ENCODE measurements around the gene GAB4. TPM values are rescaled to one million over a fixed set of nuclear protein-coding genes. Genes with fewer than 3 reads are reported as not detected.

GAB4 gene
- total and polyA plus RNA-seq, 10 of the 15 experiments (the other 5 are each of a cell fraction or from before 2014, with no cell fraction given): not detected

- TF ChIP-seq ESRRA (IDR thresholded peaks at IDR 0.05; ENCODE audit: low read length) (no peak), RAD21 (IDR thresholded peaks at IDR 0.05; ENCODE audit: insufficient read depth, low read depth, low read length) (no peak)
Observed at GRCh38 chr22:16968218-16968595, 39.8 kb downstream of the GAB4 start (continued).

- Histone ChIP-seq H3K27ac (ENCODE audit: control insufficient read depth, insufficient read depth) (no peak overlapping the region), H3K9me3 (replicated peaks; ENCODE audit: control insufficient read depth, insufficient read depth, low read length) (no peaks in the 10 kb centered on the region), H2AFZ (ENCODE audit: control insufficient read depth, low read depth, low read length) (no peak overlapping the region), H3K9ac (ENCODE audit: control insufficient read depth, insufficient read depth, low read length) (no peak overlapping the region), H3K4me2 (ENCODE audit: control insufficient read depth, insufficient read depth) (no peak overlapping the region), H3K4me3 (no peak overlapping the region), H4K20me1 (ENCODE audit: control insufficient read depth, insufficient read depth) (no peaks in the 10 kb centered on the region), H3K36me3 (ENCODE audit: control insufficient read depth in 2 of 2, insufficient read depth in 2 of 2, low read length in 1 of 2) (no peaks in the 10 kb centered on the region), H3K4me1 (ENCODE audit: control insufficient read depth, insufficient read depth, low read length) (no peaks in the 10 kb centered on the region), H3K27me3 (replicated peaks in 1 of 2; ENCODE audit: control insufficient read depth in 2 of 2, insufficient read depth in 2 of 2, low read length in 1 of 2) (no peaks in the 10 kb centered on the region), H3K79me2 (ENCODE audit: control insufficient read depth, insufficient read depth, low read length) (no peaks in the 10 kb centered on the region)
- no peak for FAIRE-seq
- ChIA-PET POLR2A (no interaction called here), CTCF (no interaction called here), SMC1A (ENCODE audit: uncharacterized antibody, unreplicated experiment) (no interaction called here), RAD21 (ENCODE audit: unreplicated experiment) (no interaction called here)
- 25% methylated on average over 4 of the region's 4 CpGs for WGBS (ENCODE audit: insufficient coverage, insufficient replicate concordance, low lambda C conversion rate, missing lambda C conversion rate)
- ATAC-seq: no peak
- no peak for DNase-seq (ENCODE audit: low read depth, low spot score)
- intact Hi-C loops (cut with micrococcal nuclease; ENCODE audit: unreplicated experiment) (no loop called here), in situ Hi-C loops (cut with MboI) (no loop called here)
- no TSS peak for BruUV-seq (replicated peaks)
- TF ChIP-seq LARP7 (IDR thresholded peaks at IDR 0.05) (no peak), JUND (IDR thresholded peaks at IDR 0.05; ENCODE audit: low read depth, low read length) (no peak), ESRRA (IDR thresholded peaks at IDR 0.05; ENCODE audit: low read length) (no peak), EZH2 (IDR thresholded peaks at IDR 0.05; ENCODE audit: borderline replicate concordance, control insufficient read depth, low read depth, low read length) (no peak), ATF2 (IDR thresholded peaks at IDR 0.05; ENCODE audit: low read length) (no peak), CUX1 (IDR thresholded peaks at IDR 0.05; ENCODE audit: insufficient replicate concordance, low read depth, low read length) (no peak), ZBTB11 (CRISPR knock-in tag; IDR thresholded peaks at IDR 0.05) (no peak), ZNF217 (IDR thresholded peaks at IDR 0.05) (no peak), ZBED1 (IDR thresholded peaks at IDR 0.05; ENCODE audit: borderline replicate concordance) (no peak)
Observed at GRCh38 chr22:16967453-16968217, 40.4 kb downstream of the GAB4 start.
